SIG-M5 treated with dmso at 0.1 percent for 504 hours (cell line): ENCODE data around the gene FBXO34.

Experiments used
- DNase-seq: peaks from one replicate; lab custom pipeline; 2025; ENCODE audit not compliant: unreplicated experiment; lab: John Stamatoyannopoulos, UW

The FBXO34 gene

GRCh38 chr14:55271572-55272298, 514 bp downstream of the FBXO34 start:
- peak; percentile 78 for DNase-seq

DNA sequence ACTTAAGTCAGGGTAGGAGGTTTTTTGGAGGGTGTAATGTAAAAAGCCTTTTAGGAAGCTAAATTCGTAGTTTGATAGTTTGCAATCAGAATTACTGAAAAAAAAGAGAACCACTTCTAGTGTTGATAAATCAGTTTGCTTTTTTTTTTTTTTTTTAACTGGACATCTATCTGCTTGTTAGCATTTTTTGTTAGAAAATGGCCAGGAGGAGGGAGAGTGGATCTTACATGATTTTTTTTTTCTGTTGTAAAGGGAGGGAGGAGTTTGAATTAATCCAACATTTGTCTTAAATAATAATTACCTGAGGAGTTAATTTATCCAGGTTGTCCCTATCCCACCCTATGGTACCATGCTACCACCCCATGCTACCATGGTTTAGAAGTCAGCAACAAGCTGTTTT, 1.2 kb downstream of the FBXO34 start:
- DNase-seq: no peak

- no peak for DNase-seq
Measured at GRCh38 chr14:55272922-55273321, 1.7 kb downstream of the FBXO34 start.

- peak; percentile 32 for DNase-seq
Measured at GRCh38 chr14:55274146-55274545, 2.9 kb downstream of the FBXO34 start.

- no peak for DNase-seq
Measured at GRCh38 chr14:55274751-55275150, 3.5 kb downstream of the FBXO34 start.

DNA sequence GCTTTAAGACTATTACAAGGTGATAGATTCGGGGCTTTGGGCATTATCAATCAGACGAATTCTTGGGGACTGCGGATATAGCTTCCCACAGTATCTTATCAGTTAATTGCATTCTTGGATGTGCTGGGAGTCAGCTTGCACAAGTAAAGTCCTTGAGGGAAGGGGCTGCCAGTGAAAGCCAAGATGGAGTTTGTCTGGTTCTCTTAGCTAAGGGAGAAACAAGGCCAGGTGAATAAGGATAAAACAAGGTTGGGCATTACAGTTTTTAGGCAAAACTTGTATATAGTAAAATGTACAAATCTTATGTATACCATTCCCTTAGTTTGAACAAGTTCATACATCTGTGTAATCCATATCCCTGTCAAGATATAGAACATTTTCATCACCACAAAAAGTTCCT, 5.5 kb downstream of the FBXO34 start:
- DNase-seq: no peak

DNA sequence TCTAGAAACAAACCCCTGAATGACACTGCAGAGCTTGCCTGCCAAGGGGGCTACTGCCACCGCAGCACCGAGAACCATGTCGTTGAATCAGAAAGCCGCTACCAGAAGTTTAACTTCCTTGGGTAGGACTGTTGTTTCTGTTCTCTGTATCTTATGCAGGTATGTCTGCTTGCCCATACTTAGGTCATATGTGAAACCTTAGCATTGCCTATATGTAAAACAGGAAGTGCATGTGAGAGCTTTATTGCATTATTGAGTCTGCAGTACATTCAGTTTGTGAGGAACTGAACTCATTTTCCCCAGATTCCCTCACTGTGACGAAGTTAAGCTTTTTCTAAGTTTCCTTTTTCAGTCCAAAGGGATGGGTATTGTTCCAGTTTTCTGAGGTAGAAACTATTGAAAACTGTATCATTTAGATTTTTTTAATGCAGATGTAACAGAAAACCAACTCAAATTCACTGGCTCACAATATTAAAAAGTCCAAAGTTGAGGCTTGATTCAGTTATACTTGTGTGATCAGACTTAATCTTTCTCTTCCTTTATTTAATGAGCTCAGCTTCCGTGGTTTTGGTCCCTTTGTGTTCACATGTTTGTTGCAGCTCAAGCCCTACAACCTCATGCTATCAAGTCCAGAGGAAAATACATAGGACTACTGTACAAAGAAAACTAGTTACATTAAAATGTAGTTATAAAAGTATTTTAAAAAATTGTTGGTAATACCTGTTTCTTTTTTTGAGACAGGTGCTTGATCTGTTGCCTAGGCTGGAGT, 6.9 kb downstream of the FBXO34 start:
- DNase-seq: peak; percentile 64

DNA sequence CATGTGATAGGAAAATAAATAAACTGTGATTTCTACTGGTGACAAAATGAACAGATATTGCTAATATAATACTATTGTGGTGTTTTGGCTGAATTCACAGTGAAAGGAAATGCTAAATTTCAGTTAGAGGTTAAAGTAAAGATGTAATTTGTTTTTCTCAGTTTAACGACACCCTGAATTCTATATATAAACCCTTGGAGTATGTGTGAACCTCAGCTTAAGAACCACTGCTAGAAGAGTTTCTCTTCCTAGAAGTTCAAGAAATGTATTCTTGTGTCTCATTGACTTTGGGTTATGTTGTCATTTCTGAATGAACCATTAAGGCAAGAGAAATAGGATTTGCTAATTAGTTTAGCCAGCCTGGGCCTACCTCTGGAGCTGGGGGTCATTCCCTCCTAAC, 8.2 kb downstream of the FBXO34 start:
- no peak for DNase-seq

- DNase-seq: no peak
Measured at GRCh38 chr14:55281316-55281839, 10.2 kb downstream of the FBXO34 start.

DNA sequence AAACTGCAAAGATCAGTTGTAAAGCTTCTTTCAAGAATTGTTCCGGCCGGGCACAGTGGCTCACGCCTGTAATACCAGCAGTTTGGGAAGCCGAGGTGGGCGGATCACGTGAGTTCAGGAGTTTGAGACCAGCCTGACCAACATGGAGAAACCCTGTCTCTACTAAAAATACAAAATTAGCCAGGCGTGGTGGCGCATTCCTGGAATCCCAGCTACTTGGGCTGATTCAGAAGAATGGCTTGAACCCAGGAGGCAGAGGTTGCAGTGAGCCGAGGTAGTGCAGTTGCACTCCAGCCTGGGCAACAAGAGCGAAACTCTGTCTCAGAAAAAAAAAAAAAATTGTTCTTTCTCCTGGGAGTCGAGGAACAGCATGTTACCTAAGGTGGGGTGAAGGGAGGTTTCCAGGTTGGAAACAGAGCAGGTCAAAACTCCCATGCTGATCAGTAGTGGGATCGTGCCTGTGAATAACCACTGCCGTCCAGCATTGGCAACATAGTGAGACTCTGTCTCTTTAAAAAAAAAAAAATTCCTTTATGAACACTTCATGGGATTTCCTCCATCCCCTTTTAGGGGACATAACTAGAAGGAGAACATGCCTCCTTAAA, 13.9 kb downstream of the FBXO34 start:
- DNase-seq: no peak

GRCh38 chr14:55288439-55288838, 17.2 kb downstream of the FBXO34 start:
- DNase-seq: no peak

DNA sequence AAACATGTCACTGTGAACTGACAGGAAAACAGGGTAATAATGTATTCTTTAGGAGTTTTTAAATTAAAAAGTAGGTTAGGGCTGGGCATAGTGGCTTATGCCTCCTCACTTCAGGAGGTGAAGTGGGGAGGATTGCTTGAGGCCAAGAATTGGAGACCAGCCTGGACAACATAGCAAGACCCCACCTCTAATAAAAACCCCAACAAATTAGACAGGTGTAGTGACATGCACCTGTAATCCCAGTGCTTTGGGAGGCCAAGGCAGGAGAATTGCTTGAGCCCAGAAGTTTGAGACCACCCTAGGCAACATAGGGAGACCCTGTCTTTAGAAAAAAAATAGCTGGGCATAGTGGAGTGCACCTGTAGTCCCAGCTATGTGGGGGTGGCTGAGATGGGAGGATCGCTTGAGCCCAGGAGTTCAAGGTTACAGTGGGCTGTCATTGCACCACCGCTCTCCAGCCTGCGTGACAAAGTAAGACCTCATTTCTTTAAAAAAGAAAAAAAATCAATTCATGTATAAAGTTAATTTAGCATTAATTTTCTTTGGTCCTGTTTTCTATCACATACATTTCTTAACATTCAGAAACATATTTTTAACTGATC, 20.4 kb downstream of the FBXO34 start:
- no peak for DNase-seq

- no peak for DNase-seq
Measured at GRCh38 chr14:55294603-55295002, 23.4 kb downstream of the FBXO34 start.

DNA sequence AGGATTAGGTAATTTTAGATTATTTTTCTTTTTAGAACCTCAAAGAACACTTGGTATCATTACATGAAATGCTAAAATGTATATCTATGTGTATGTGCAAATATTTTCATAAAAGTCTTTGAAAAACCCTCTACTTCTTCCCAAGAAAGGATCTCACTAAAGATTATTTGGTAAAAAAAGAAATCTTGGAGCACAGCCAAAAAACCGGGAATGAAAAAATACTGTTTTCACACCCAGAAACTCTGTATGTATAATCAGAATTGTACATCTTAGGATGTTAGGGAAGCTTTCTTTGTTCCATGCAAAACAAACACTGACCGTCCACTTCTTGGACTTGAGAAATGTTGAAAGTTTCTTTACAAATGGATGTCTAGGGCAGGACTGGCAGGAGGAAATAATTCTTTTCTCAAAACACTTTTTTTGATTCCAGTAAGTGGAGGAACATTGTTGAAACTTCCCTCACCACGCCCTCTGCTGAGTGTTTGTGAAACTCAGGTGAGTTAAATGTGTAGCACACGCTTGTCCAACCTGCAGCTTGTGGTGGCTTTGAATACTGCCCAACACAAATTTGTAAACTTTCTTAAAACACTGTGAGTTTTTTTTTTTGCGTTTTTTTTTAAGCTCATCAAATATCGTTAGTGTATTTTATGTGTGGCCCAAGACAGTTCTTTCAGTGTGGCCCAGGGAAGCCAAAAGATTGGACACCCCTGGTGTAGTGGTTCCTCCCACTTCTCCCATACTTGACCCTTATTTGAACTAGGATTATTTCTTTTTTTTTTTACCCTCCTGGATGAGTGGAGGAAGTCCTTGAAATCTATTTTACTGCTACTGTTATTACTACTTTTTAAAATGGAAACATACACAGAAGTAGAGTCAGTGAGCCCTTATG, 26.6 kb downstream of the FBXO34 start:
- peak; percentile 43 for DNase-seq

DNA sequence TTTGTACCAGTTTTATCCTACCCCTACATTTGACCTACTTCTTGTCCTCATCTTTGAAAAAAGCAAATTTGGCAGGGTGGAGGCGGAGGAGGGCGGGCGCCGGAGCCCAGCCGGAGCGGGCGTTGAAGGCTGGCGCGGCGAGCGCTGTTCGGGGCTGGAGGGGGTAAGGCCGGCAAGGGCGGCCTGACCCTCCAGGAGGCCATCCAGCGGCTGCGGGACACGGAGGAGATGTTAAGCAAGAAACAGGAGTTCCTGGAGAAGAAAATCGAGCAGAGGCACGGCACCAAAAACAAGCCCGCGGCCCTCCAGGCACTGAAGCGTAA, 27.2 kb downstream of the FBXO34 start:
- no peak for DNase-seq

DNA sequence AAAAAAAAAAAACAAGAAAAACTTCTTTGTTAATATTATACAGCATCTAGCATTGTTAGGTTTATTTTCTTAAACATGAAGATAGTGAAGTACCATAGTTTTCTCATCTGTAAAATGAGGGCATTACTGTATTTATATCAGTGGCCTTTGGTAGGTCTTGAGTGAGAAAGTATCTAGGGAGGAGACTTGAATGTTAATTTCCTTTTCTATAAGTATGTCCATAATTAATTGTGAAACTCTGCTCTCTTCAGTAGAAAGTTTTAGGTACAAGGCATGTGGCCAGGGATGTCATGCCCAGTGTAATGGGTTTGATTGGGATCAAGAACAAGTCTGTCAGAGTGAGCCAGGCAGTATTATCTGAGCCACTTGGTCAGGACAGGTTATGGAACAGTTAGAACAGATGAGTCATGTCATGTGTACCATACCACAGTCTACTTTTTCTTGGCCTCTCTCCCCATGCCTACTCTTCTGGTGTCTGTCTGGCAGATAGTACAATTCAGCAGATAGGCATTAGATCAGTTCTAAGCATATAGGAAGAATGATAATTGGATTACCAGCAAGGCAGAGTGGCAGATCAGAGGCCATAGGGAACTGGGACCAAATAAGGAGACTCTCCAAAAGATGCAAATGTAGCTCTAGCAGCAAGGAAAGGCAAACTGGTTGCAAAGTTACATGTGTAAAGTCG, 30.4 kb downstream of the FBXO34 start:
- DNase-seq: peak; percentile 8

DNA sequence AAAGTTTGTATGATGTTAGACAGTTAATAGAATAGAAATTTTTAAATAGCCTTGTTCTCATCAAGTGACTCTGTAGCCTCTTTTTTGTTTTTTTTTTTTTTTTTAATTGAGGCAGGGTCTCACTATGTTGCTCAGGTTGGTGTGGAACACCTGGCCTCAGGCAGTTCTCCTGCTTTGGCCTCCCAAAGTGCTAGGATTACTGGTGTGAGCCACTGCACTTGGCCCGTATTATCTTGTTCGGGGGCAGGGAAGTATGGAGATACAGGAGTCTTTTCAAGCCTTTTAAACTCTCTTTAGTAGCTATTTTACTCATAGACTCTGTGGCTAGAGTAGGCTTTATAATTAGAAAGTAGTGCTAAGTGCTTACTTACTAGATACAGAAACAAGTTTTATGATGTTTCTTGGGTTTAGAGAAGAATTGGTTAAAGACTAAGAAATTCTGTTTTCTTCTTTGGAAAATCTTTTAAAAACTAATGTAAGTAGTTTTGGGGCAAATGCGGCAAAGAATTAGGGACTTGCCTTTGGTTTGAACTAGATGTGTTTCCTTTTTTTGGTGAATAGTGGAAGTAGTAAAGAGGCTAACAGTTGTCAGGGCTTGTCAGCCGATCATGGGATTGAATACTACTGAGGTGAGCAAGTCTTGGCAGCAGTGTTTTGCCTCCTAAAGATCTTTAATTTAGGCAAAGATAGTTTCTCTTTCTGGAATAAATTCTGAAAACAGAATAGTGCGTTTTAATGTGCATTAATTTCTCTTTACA, 31.3 kb downstream of the FBXO34 start:
- DNase-seq: no peak

- DNase-seq: no peak
Measured at GRCh38 chr14:55303125-55303499, 31.9 kb downstream of the FBXO34 start.

DNA sequence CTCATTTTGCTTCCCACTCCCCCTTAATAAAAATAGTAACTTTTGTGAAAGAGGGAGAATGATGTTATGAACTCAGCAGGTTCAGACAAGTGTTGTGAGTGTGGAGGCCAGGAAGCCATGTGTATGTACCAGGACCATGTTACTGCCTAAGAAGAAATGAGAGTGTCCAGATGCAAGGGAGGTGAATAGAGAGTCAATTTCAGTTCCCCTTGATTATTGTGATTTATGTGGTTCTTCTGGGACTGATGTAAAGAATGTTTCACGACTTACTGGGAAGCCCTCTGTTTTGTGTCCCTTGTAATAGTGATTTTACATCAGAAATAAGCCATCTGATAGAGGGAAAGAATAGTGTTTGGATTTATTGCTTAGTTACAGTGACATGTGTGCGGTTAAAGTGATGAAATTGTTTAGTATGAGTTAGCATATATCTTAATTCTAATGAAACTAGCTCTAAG, 32.5 kb downstream of the FBXO34 start:
- DNase-seq: peak; percentile 45
